ENCODE results near the gene PARN. TPM values are rescaled to one million over a fixed set of nuclear protein-coding genes. Genes with fewer than 3 reads are reported as not detected.

The PARN gene
- total and polyA plus RNA-seq, 4 donors = 12.3 to 44.4 (median 25.2) TPM

- H3K27me3 ChIP-seq (ENCODE audit: control insufficient read depth in 3 of 3, insufficient read depth in 3 of 3, low read length in 2 of 3) = no peaks in the 10 kb centered on the region
- no peaks in the 10 kb centered on the region for H3K4me1 ChIP-seq (ENCODE audit: control insufficient read depth in 5 of 5, insufficient read depth in 5 of 5, low read length in 5 of 5)
- no peak for DNase-seq
- 95 to 97% methylated on average over 3 of the region's 3 CpGs for WGBS, 2 donors
- H3K4me3 ChIP-seq = no peak overlapping the region
- TF ChIP-seq CTCF (IDR thresholded peaks at IDR 0.05; ENCODE audit: control extremely low read depth, extremely low read depth) = no peak
- H3K27ac ChIP-seq (ENCODE audit: low read depth in 1 of 2, low read length in 1 of 2) = no peak overlapping the region
- no peaks in the 10 kb centered on the region for H3K9me3 ChIP-seq (ENCODE audit: control insufficient read depth in 4 of 4, insufficient read depth in 3 of 4, low read length in 3 of 4)
- no peak overlapping the region for H3K9ac ChIP-seq (ENCODE audit: insufficient read depth in 1 of 2, low read length in 2 of 2)
- ATAC-seq (ENCODE audit: insufficient read depth, low FRiP score) = no peak
- no peaks in the 10 kb centered on the region for H3K36me3 ChIP-seq (ENCODE audit: control insufficient read depth in 4 of 4, insufficient read depth in 4 of 4, low read length in 4 of 4)
Observed at GRCh38 chr16:14676633-14677032, 46.6 kb upstream of the PARN start.

DNA sequence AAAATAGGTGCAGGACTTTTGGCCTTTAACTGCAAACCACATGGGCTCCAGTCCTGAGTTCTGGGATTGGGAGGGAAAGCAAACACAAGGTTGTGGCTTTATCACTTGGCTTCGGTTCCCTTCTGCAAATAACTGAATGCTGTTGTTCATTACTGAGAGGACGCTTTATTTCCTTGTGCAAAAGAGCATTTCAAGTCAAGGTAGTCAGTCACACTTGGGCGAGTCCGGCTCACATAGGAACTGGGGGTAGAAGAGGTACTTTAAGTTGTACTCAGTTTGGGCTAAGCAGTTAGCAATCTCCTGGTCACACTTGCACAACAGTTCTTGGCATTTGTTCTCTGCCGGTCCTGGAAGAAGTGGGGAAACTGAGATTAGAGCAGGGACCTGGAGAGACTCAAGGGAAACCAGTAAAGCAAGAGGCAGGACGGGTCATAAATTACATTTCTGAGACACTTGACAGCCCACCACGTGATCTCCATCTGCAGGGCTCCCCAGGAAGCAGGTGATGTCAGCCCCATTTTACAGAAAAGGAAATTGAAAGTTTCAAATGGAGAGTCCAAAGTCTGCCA is 42.4 kb upstream of the PARN start:
- H3K9me3 ChIP-seq (ENCODE audit: control insufficient read depth in 4 of 4, insufficient read depth in 3 of 4, low read length in 3 of 4) = no peaks in the 10 kb centered on the region
- no peak overlapping the region for H3K4me3 ChIP-seq
- 52 to 61% methylated on average over 7 of the region's 7 CpGs for WGBS, 2 donors
- no peak for DNase-seq
- no peak overlapping the region for H3K9ac ChIP-seq (ENCODE audit: insufficient read depth in 1 of 2, low read length in 2 of 2)
- peaks cover 0 to 14% (median 5%) of the 10 kb centered on the region in 4 donors for H3K36me3 ChIP-seq (ENCODE audit: control insufficient read depth in 4 of 4, insufficient read depth in 4 of 4, low read length in 4 of 4)
- H3K27ac ChIP-seq (ENCODE audit: low read depth in 1 of 2, low read length in 1 of 2) = peak overlapping the region in 1 of 2 donors; percentile 61
- TF ChIP-seq CTCF (IDR thresholded peaks at IDR 0.05; ENCODE audit: control extremely low read depth, extremely low read depth) = no peak
- H3K27me3 ChIP-seq (ENCODE audit: control insufficient read depth in 3 of 3, insufficient read depth in 3 of 3, low read length in 2 of 3) = no peaks in the 10 kb centered on the region
- peak; percentile 82 for ATAC-seq (ENCODE audit: insufficient read depth, low FRiP score)
- peaks cover 0 to 2% (median 0%) of the 10 kb centered on the region in 5 donors for H3K4me1 ChIP-seq (ENCODE audit: control insufficient read depth in 5 of 5, insufficient read depth in 5 of 5, low read length in 5 of 5)

GRCh38 chr16:14669776-14670175 is 39.7 kb upstream of the PARN start:
- ATAC-seq (ENCODE audit: insufficient read depth, low FRiP score) (no peak), DNase-seq (peak in 1 of 3 donors; percentile 7)
- H3K4me1 ChIP-seq (ENCODE audit: control insufficient read depth in 5 of 5, insufficient read depth in 5 of 5, low read length in 5 of 5) = peaks cover 0 to 3% (median 0%) of the 10 kb centered on the region in 5 donors
- no peaks in the 10 kb centered on the region for H3K9me3 ChIP-seq (ENCODE audit: control insufficient read depth in 4 of 4, insufficient read depth in 3 of 4, low read length in 3 of 4)
- H3K27me3 ChIP-seq (ENCODE audit: control insufficient read depth in 3 of 3, insufficient read depth in 3 of 3, low read length in 2 of 3) = no peaks in the 10 kb centered on the region
- peaks cover 15 to 34% (median 18%) of the 10 kb centered on the region in 4 donors for H3K36me3 ChIP-seq (ENCODE audit: control insufficient read depth in 4 of 4, insufficient read depth in 4 of 4, low read length in 4 of 4)
- H3K27ac ChIP-seq (ENCODE audit: low read depth in 1 of 2, low read length in 1 of 2) = no peak overlapping the region
- no peak for TF ChIP-seq CTCF (IDR thresholded peaks at IDR 0.05; ENCODE audit: control extremely low read depth, extremely low read depth)
- 84 to 97% methylated on average over 4 of the region's 4 CpGs for WGBS, 2 donors
- H3K4me3 ChIP-seq = no peak overlapping the region
- no peak overlapping the region for H3K9ac ChIP-seq (ENCODE audit: insufficient read depth in 1 of 2, low read length in 2 of 2)

Measured in lung (tissue), 12 donors.